ENCODE results near the gene GPR62. TPM values are rescaled to one million over a fixed set of nuclear protein-coding genes. Genes with fewer than 3 reads are reported as not detected.

The GPR62 gene
- total and polyA plus RNA-seq, 2 of the 8 experiments (the other 6 are each of a cell fraction or from before 2014, with no cell fraction given): 0.22 to 0.29 TPM

DNA sequence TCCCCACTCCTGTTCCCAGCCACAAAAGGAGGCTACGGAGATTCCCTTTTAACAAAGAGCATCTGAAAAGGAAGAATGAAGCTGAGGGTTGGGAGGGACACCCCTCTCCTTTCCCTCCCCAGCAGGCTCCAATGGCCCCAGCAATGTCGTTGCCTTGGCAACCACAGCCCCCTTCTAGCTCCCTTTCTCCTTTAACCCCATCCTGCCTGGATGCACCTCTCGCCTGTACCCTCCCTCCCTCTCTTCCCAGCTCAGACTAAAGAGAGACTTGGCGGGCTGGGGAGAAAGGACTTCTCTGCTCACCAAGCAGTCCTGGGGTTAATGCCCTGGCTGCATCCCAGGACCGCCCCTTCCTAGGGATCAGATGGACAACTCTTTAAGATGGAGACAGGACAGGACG lies 47.6 kb downstream of the GPR62 start:
- Histone ChIP-seq H3K4me1 (replicated peaks in 1 of 4; ENCODE audit: control insufficient read depth in 3 of 4, insufficient read depth in 4 of 4, low read length in 3 of 4) (peaks cover 10 to 53% (median 34%) of the 10 kb centered on the region in 4 experiments), H2BK5ac (ENCODE audit: low read depth, low read length) (no peak overlapping the region; the same call in 1 of the 2 replicates), H3K4me3 (ENCODE audit: extremely low read depth in 1 of 4, insufficient read depth in 2 of 4, low read depth in 3 of 4, low read length in 4 of 4) (peak overlapping the region in 3 of 4 experiments; percentile 8 to 10 (median 9); a peak in 3 of 8 replicates), H2BK20ac (ENCODE audit: low read length) (no peak overlapping the region), H3K9me3 (ENCODE audit: insufficient read depth in 2 of 2, low read depth in 1 of 2, low read length in 1 of 2) (no peaks in the 10 kb centered on the region), H3K79me2 (ENCODE audit: control insufficient read depth in 1 of 2, insufficient read depth in 2 of 2, low read length in 2 of 2) (no peaks in the 10 kb centered on the region), H3K79me1 (ENCODE audit: low read depth, low read length) (no peaks in the 10 kb centered on the region), H3K36me3 (ENCODE audit: control insufficient read depth in 2 of 4, insufficient read depth in 4 of 4, low read length in 3 of 4) (no peaks in the 10 kb centered on the region), H3K9ac (replicated peaks in 1 of 4; ENCODE audit: extremely low read depth in 1 of 4, low read depth in 3 of 4, low read length in 3 of 4) (no peak overlapping the region), H3K18ac (ENCODE audit: extremely low read depth, low read length) (no peak overlapping the region), H3K4ac (replicated peaks; ENCODE audit: insufficient read length, low read depth, low read length) (no peak overlapping the region), H2AK5ac (ENCODE audit: low read depth, low read length) (no peak overlapping the region), H4K20me1 (replicated peaks in 1 of 2; ENCODE audit: control insufficient read depth in 1 of 2, insufficient read depth in 2 of 2, low read length in 2 of 2) (no peaks in the 10 kb centered on the region), H3K14ac (ENCODE audit: insufficient read length) (no peak overlapping the region), H3K4me2 (ENCODE audit: insufficient read depth in 1 of 2, low read depth in 2 of 2, low read length in 2 of 2) (peak overlapping the region; percentile 24 to 50; a peak in 3 of 4 replicates), H3K56ac (replicated peaks; ENCODE audit: insufficient read length, low read depth, low read length) (no peak overlapping the region), H4K8ac (ENCODE audit: extremely low read depth, insufficient read depth, low read length) (no peak overlapping the region), H3K27me3 (replicated peaks in 1 of 4; ENCODE audit: control insufficient read depth in 3 of 4, extremely low read depth in 1 of 4, insufficient read depth in 3 of 4, low read length in 3 of 4) (no peaks in the 10 kb centered on the region; a peak in 2 of 7 replicates), H2BK15ac (ENCODE audit: low read length) (no peak overlapping the region), H3K27ac (ENCODE audit: low read depth, low read length) (no peak overlapping the region), H2AFZ (ENCODE audit: low read length) (0 out of 2 replicates have a peak overlapping the region, but pooled peaks have one; percentile 42), H2BK120ac (replicated peaks; ENCODE audit: low read depth, low read length) (no peak overlapping the region), H4K5ac (ENCODE audit: insufficient read length, low read depth, low read length) (no peak overlapping the region), H3K23me2 (ENCODE audit: low read depth, low read length) (peaks cover 3% of the 10 kb centered on the region; the same call in 1 of the 2 replicates), H2BK12ac (ENCODE audit: low read depth, low read length) (no peak overlapping the region), H3K23ac (ENCODE audit: insufficient read length) (no peak overlapping the region), H4K91ac (replicated peaks; ENCODE audit: insufficient read length, low read length) (peak overlapping the region; percentile 63)
- FAIRE-seq (no peak), DNase-seq (ENCODE audit: low read depth in 1 of 2, low spot score in 2 of 2) (peak in 1 of 2 experiments; percentile 59)
- WGBS, 2 experiments (ENCODE audit: extremely low coverage in 1 of 2, insufficient coverage in 1 of 2, insufficient read length in 1 of 2, insufficient replicate concordance in 2 of 2, low coverage in 1 of 2, low lambda C conversion rate in 2 of 2, missing lambda C conversion rate in 1 of 2): 43% methylated on average over 6 of the region's 6 CpGs; no CpG with 5 or more reads in 1 of the 2 experiments
- ChIA-PET POLR2A (ENCODE audit: partially characterized antibody) (interaction anchor here (0.9 to 3.8 kb wide), 7 partner anchors 8 to 152 kb away, joined by 3 to 24 read pairs (median 5); partner anchors contain the start of genes DUSP7 and POC1A), CTCF (ENCODE audit: partially characterized antibody) (interaction anchor here (0.7 to 24.7 kb wide), 33 partner anchors 10 to 386 kb away, joined by 3 to 984 read pairs (median 8); partner anchors contain the start of genes ABHD14A, ABHD14B, ACY1 and DUSP7)
- TF ChIP-seq TBP (IDR thresholded peaks at IDR 0.05; ENCODE audit: low read depth, low read length): no peak
- TF ChIP-seq CHD1 (IDR thresholded peaks at IDR 0.05; ENCODE audit: low read depth, low read length): no peak

All from H1 (cell line).